Right cardiac atrium (tissue), 5 donors: ENCODE measurements around the gene WWTR1. TPM values are rescaled to one million over a fixed set of nuclear protein-coding genes. Genes with fewer than 3 reads are reported as not detected.
A peak's percentile ranks its signal among the peaks of the same experiment; 100 is the strongest.

Experiments used
- ATAC-seq, 2 donors: fragments of 200-7000 bp; cut with Tn5 transposase; one replicate each; pipeline versions ENCODE4 v1.8.0 to v1.9.1; 2020; ENCODE audit warnings: moderate library complexity in 2 of 2, mild to moderate bottlenecking in 1 of 2
- DNase-seq, 3 donors: peaks; one replicate each; pipeline ENCODE4 v3.0.0-alpha.2; 2020
- H3K27ac ChIP-seq: one replicate; pipeline ENCODE4 v1.5.1; 2013; ENCODE audit warnings: mild to moderate bottlenecking, low read length, control low read depth, moderate library complexity
- H3K27me3 ChIP-seq: one replicate; pipeline ENCODE4 v1.6.1; 2013; ENCODE audit not compliant: control insufficient read depth, insufficient read depth
- H3K4me1 ChIP-seq: one replicate; pipeline ENCODE4 v1.6.1; 2013; ENCODE audit warnings: low read length; ENCODE audit not compliant: control insufficient read depth, insufficient read depth
- H3K4me3 ChIP-seq: one replicate; pipeline ENCODE4 v1.5.1; 2013; ENCODE audit warnings: low read length, control low read depth
- H3K9me3 ChIP-seq: one replicate; pipeline ENCODE4 v1.6.1; 2013; ENCODE audit warnings: low read length; ENCODE audit not compliant: control insufficient read depth
- WGBS: extraction: QIAGEN DNeasy Blood & Tissue Kit; methylation state at CpG from one replicate; pipeline ENCODE4 v1.1.7; 2013; 5-methylcytosine and 5-hydroxymethylcytosine counted together
- intact Hi-C, 4 donors: fragments of 100-400 bp; cut with DNase I; formaldehyde crosslinking; loops; one replicate each; pipeline versions ENCODE4 v1.11.0 to v1.14.0; 2022 to 2023
- polyA plus RNA-seq: library from polyadenylated mRNA; stranded (reverse); fragments of 200-250 nt; gene quantifications from one replicate; pipeline ENCODE4 v1.2.3, GENCODE V29; 2013
- total RNA-seq, 4 donors: library from RNA; stranded (reverse); fragmentation: NEBNext Ultra II Directional; extraction: Animal tissue kit (Norgen Biotek cat#: 25700); gene quantifications; one replicate each; pipeline ENCODE4 v1.2.1, GENCODE V29; 2021
- donor health status: healthy with polysubstance abuse.
- donor health status: DM: no; HTN: yes; CAD: no.
- donor health status: DM: no; HTN: no; CAD: no.
- donor health status: DM: no; HTN: yes; CAD: no; lungs with severe emphysema.
- donor health status: DM: yes; HTN: yes; CAD: no.

WWTR1 gene
- total and polyA plus RNA-seq, 5 donors: 23.0 to 99.2 (median 51.1) TPM

GRCh38 chr3:149547954-149548668, 109.7 kb downstream of the WWTR1 start:
- intact Hi-C loops: no loop called here
- peaks cover 11% of the 10 kb centered on the region for H3K4me1 ChIP-seq
- peak overlapping the region; percentile 59 for H3K27ac ChIP-seq
- peak; percentile 71 to 82 for ATAC-seq
- H3K4me3 ChIP-seq: no peak overlapping the region
- H3K9me3 ChIP-seq: no peaks in the 10 kb centered on the region
- DNase-seq: peak in 2 of 3 donors; percentile 46 to 62
- H3K27me3 ChIP-seq: no peaks in the 10 kb centered on the region
- WGBS: 46% methylated on average over 13 of the region's 13 CpGs

DNA sequence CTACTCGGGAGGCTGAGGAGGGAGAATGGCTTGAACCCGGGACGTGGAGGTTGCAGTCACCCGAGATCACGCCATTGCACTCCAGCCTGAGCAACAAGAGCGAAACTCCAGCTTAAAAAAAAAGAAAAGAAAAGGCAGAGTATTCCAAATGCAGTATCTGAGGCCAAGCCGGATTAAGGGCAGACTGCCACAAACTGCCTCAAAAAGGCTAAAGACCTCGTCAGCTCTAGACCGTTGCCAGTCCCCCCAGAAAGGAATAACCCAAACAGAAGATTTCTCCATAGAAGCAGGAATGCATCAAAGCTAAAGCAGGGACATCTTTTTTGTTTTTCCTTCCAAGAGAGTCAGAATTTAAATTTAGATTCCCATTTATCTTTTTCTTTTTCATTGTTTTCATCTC, 110.4 kb downstream of the WWTR1 start:
- Histone ChIP-seq H3K27me3 (no peaks in the 10 kb centered on the region), H3K27ac (peak overlapping the region; percentile 28), H3K4me1 (peaks cover 7% of the 10 kb centered on the region), H3K4me3 (no peak overlapping the region), H3K9me3 (no peaks in the 10 kb centered on the region)
- ATAC-seq (peak; percentile 76 to 85), DNase-seq (peak; percentile 82 to 92 (median 88))
- intact Hi-C loops: no loop called here
- 23% methylated on average over 9 of the region's 9 CpGs for WGBS

DNA sequence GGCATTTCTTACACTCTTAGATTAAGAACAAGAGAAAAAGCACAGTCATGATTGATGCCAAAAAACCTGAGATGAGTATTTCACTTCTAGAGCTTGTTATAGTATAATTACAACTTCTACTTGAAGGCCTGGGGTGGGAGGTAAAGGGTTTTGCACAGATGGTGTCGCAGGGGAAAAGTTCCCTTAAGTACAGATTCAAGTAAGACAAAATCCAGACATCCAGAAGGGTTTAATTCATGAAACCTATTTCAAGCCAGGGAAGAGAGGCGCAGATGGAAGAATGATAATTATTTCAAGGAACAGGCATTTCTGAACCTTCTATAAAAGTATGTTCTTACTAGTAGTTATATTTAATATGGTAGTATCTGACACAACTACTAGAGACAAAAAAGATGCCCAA, 112.8 kb downstream of the WWTR1 start:
- Histone ChIP-seq H3K9me3 (no peaks in the 10 kb centered on the region), H3K4me3 (no peak overlapping the region), H3K4me1 (peaks cover 7% of the 10 kb centered on the region), H3K27me3 (no peaks in the 10 kb centered on the region), H3K27ac (no peak overlapping the region)
- DNase-seq: no peak
- ATAC-seq: no peak
- intact Hi-C loops: no loop called here
- 99% methylated on average over 2 of the region's 2 CpGs for WGBS

DNA sequence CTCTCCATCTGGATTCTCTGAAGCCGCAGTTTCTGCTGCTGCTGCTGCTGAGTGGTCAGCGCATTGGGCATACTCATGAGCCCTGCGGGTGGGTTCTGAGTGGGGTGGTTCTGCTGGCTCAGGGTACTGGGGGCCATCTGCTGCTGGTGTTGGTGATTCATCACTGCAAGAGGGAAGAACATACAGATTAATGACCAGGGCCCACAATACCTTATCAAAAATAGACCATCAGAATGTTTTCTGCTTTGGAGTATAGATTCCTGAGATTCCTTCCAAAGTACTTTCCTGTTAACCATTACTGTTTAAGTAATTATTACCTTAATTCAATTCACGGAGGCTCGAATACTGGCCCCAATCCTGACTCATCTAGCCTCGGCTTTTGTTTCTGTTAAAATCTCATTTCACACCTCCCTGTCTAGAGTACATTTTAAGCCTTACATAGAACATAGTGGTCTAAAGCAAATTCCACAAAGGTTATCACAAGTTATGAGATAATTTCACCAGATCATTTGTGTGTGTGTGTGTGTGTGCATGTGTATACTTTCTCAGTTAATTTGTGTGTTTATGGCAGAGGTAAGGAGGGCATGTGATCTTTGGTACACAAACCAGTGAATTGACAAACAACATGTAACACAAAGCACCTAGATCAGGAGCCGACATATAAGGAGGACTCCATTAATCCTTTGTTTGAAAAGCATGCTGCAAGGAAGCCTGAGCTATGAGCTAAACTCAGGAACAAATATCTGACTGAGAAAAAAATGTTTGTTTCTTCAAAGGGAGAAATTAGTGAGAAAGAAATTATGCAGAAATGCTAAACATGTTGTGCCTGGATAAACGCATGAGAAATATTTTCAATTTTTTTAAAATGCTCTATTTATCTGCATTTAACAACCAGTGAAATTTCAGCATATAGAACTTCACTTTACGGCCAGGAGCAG, 115.2 kb downstream of the WWTR1 start:
- intact Hi-C loops: no loop called here
- 76% methylated on average over 9 of the region's 9 CpGs for WGBS
- no peak for DNase-seq
- H3K4me1 ChIP-seq: peaks cover 8% of the 10 kb centered on the region
- peak in 1 of 2 donors; percentile 41 for ATAC-seq
- no peaks in the 10 kb centered on the region for H3K27me3 ChIP-seq
- H3K9me3 ChIP-seq: no peaks in the 10 kb centered on the region
- no peak overlapping the region for H3K4me3 ChIP-seq
- H3K27ac ChIP-seq: no peak overlapping the region

GRCh38 chr3:149541091-149541491, 116.7 kb downstream of the WWTR1 start:
- H3K4me3 ChIP-seq: no peak overlapping the region
- H3K9me3 ChIP-seq: no peaks in the 10 kb centered on the region
- no peak overlapping the region for H3K27ac ChIP-seq
- peaks cover 6% of the 10 kb centered on the region for H3K4me1 ChIP-seq
- no peaks in the 10 kb centered on the region for H3K27me3 ChIP-seq
- ATAC-seq (peak in 1 of 2 donors; percentile 17), DNase-seq (no peak)
- intact Hi-C loops: no loop called here
- WGBS: 45% methylated on average over 3 of the region's 3 CpGs

DNA sequence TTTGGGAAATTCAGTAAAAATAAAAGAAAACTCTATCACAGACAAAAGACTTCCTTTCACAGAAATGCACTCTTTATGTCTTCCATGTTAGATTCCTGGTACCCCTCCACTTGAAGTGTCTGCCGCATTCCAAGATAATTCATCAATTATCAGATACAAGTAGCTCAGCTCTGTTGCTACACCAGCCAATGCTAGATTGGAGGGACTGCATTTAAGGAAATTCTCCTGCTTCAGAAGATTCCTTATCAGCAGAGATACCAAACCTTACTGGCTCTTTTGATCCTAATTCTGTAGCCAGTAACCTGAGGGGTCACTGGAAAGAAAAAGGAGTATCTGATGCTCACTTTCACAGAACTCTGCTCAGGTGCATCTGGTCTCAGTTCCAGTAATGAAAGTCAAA, 119.5 kb downstream of the WWTR1 start:
- intact Hi-C loops: loop anchor here in 1 of 4 donors (5.0 kb wide), 1 partner anchor 119 kb away; the partner anchor contains the start of gene WWTR1
- H3K27ac ChIP-seq: no peak overlapping the region
- WGBS: 82% methylated on average over 1 of the region's 1 CpG
- no peaks in the 10 kb centered on the region for H3K27me3 ChIP-seq
- H3K9me3 ChIP-seq: no peaks in the 10 kb centered on the region
- no peak for DNase-seq
- no peak overlapping the region for H3K4me3 ChIP-seq
- H3K4me1 ChIP-seq: peaks cover 10% of the 10 kb centered on the region
- no peak for ATAC-seq

GRCh38 chr3:149536429-149536828, 121.4 kb downstream of the WWTR1 start:
- Histone ChIP-seq H3K4me1 (peaks cover 17% of the 10 kb centered on the region), H3K27ac (no peak overlapping the region), H3K27me3 (no peaks in the 10 kb centered on the region), H3K4me3 (no peak overlapping the region), H3K9me3 (no peaks in the 10 kb centered on the region)
- DNase-seq (peak; percentile 66 to 88 (median 87)), ATAC-seq (peak; percentile 78 to 82)
- intact Hi-C loops: loop anchor here in 1 of 4 donors (5.0 kb wide), 1 partner anchor 121 kb away; the partner anchor contains the start of gene WWTR1
- 12% methylated on average over 11 of the region's 11 CpGs for WGBS

- Histone ChIP-seq H3K9me3 (no peaks in the 10 kb centered on the region), H3K27ac (no peak overlapping the region), H3K27me3 (no peaks in the 10 kb centered on the region), H3K4me1 (peaks cover 17% of the 10 kb centered on the region), H3K4me3 (no peak overlapping the region)
- intact Hi-C loops: loop anchor here in 1 of 4 donors (5.0 kb wide), 1 partner anchor 122 kb away; the partner anchor contains the start of gene WWTR1
- ATAC-seq (no peak), DNase-seq (no peak)
- 44% methylated on average over 8 of the region's 8 CpGs for WGBS
Observed at GRCh38 chr3:149535333-149535685, 122.5 kb downstream of the WWTR1 start.

DNA sequence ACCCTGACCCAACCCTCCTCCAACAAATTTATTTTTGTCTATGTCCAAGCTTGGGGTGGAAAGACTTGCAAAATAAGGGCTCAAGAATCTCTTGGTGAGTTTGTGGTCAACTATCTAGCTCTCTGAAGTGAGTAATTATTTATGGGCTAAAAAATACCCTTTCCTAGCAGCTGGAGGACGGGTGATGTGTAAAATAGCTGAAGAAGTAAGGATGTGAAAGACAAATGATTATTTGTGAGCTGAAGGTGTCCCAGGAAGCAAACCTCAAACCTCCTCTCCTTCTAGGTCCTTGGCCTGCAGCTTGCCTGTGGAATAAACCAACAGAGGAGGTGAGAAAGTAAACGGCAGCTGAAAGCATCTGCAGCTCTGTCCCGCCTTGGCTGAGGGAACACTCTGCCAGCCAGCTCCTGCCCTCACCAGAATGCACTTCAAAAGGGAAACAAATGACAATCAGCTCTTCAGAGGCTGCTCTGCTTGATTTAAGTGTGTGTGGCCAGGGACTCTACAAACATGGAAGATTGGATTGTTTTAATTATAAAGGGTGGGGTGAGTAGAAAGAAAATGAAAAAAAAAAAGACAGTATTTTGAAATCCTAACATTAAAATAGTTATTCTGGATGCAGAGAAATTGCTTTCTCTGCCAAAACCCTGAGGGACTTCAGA, 123.0 kb downstream of the WWTR1 start:
- Histone ChIP-seq H3K27ac (no peak overlapping the region), H3K4me3 (no peak overlapping the region), H3K9me3 (no peaks in the 10 kb centered on the region), H3K27me3 (no peaks in the 10 kb centered on the region), H3K4me1 (peaks cover 14% of the 10 kb centered on the region)
- ATAC-seq (peak; percentile 54 to 55), DNase-seq (peak in 1 of 3 donors; percentile 56)
- 47% methylated on average over 3 of the region's 3 CpGs for WGBS
- intact Hi-C loops: loop anchor here in 2 of 4 donors (5.0 kb wide), 2 partner anchors 122 to 182 kb away; partner anchors contain the start of gene WWTR1 (in 2 of the 2)

GRCh38 chr3:149534082-149534481, 123.7 kb downstream of the WWTR1 start:
- no peaks in the 10 kb centered on the region for H3K9me3 ChIP-seq
- H3K4me1 ChIP-seq: peaks cover 14% of the 10 kb centered on the region
- H3K27me3 ChIP-seq: no peaks in the 10 kb centered on the region
- ATAC-seq (no peak), DNase-seq (no peak)
- intact Hi-C loops: loop anchor here in 2 of 4 donors (5.0 kb wide), 2 partner anchors 123 to 183 kb away; partner anchors contain the start of gene WWTR1 (in 1 of the 2)
- H3K4me3 ChIP-seq: no peak overlapping the region
- 95% methylated on average over 4 of the region's 4 CpGs for WGBS
- H3K27ac ChIP-seq: no peak overlapping the region
